Esophagus muscularis mucosa (tissue), 4 donors: ENCODE data around the gene OR4C6.

Experiments used
- EP300 ChIP-seq: sonication (generic); formaldehyde crosslinking; IDR thresholded peaks from one replicate; pipeline ENCODE4 v1.6.1; 2017; ENCODE audit warnings: antibody characterized with exemption
- POLR2A ChIP-seq: fragments of 450-650 bp; IDR thresholded peaks from one replicate; pipeline ENCODE4 v1.6.1; 2017; ENCODE audit warnings: antibody characterized with exemption, moderate library complexity, mild to moderate bottlenecking, low read depth
- POLR2AphosphoS5 ChIP-seq, 2 donors: sonication (generic); formaldehyde crosslinking; IDR thresholded peaks; one replicate each; pipeline ENCODE4 v1.6.1; 2017; ENCODE audit warnings: antibody characterized with exemption in 2 of 2
- TF ChIP-seq, protein P1 (sequence below), 3 experiments: fragments of 200-600 bp in 2 of 3; fragments of 450-650 bp in 1 of 3; sonication (generic) in 2 of 3; IDR thresholded peaks; one replicate each; pipeline ENCODE4 v1.5.1; 2017 to 2019; ENCODE audit warnings: antibody characterized with exemption in 3 of 3, mild to moderate bottlenecking in 2 of 3, moderate library complexity in 1 of 3

GRCh38 chr11:55697817-55698216, 35.8 kb downstream of the OR4C6 start:
- TF ChIP-seq POLR2A: no peak
- TF ChIP-seq, protein P1, sequence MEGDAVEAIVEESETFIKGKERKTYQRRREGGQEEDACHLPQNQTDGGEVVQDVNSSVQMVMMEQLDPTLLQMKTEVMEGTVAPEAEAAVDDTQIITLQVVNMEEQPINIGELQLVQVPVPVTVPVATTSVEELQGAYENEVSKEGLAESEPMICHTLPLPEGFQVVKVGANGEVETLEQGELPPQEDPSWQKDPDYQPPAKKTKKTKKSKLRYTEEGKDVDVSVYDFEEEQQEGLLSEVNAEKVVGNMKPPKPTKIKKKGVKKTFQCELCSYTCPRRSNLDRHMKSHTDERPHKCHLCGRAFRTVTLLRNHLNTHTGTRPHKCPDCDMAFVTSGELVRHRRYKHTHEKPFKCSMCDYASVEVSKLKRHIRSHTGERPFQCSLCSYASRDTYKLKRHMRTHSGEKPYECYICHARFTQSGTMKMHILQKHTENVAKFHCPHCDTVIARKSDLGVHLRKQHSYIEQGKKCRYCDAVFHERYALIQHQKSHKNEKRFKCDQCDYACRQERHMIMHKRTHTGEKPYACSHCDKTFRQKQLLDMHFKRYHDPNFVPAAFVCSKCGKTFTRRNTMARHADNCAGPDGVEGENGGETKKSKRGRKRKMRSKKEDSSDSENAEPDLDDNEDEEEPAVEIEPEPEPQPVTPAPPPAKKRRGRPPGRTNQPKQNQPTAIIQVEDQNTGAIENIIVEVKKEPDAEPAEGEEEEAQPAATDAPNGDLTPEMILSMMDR (IDR thresholded peaks at IDR 0.05): no peak
- TF ChIP-seq POLR2AphosphoS5 (IDR thresholded peaks at IDR 0.05): no peak
- TF ChIP-seq EP300: no peak
